ENCODE results near the gene FNBP1L.

DNA sequence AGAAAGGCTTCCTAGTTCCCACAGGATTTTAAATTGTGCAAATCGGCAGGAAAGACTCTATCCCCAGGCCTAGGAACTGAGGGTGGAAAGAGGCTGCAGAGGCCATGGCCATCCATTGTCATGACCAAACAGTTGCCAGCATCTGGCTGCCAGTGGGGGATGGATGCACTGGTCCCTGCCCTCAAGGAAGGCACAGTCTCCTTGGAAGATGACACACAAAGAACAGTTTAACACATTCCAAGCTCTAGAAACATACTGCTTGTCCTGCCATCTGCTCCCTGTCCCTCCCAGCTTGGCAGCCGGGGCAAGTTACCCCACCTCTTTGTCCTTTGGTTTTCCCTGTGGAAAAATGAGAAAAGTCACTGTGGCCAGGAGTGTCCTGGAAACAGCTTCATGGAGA lies 150.5 kb downstream of the FNBP1L start:
- TF ChIP-seq, protein P1, sequence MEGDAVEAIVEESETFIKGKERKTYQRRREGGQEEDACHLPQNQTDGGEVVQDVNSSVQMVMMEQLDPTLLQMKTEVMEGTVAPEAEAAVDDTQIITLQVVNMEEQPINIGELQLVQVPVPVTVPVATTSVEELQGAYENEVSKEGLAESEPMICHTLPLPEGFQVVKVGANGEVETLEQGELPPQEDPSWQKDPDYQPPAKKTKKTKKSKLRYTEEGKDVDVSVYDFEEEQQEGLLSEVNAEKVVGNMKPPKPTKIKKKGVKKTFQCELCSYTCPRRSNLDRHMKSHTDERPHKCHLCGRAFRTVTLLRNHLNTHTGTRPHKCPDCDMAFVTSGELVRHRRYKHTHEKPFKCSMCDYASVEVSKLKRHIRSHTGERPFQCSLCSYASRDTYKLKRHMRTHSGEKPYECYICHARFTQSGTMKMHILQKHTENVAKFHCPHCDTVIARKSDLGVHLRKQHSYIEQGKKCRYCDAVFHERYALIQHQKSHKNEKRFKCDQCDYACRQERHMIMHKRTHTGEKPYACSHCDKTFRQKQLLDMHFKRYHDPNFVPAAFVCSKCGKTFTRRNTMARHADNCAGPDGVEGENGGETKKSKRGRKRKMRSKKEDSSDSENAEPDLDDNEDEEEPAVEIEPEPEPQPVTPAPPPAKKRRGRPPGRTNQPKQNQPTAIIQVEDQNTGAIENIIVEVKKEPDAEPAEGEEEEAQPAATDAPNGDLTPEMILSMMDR (conservative IDR thresholded peaks at IDR 0.05; ENCODE audit: low read length) = no peak
- no peak for TF ChIP-seq EZH2phosphoT487 (IDR thresholded peaks at IDR 0.05; ENCODE audit: borderline replicate concordance)

All from Loucy (cell line).